ENCODE data around the gene NEK11. TPM values are rescaled to one million over a fixed set of nuclear protein-coding genes. Genes with fewer than 3 reads are reported as not detected.

Gene NEK11
- 5.7 and 5.9 TPM in 2 replicates for total RNA-seq

GRCh38 chr3:131026321-131027151, at the start of gene NEK11, which contains the start of gene ASTE1:
NEK11 (plus strand) TSS chr3:131026877; CDS start chr3:131029709, 2,832 bp downstream.
ASTE1 (minus strand) TSS chr3:131026825; CDS start chr3:131025306, 1,519 bp downstream.

GRCh38 chr3:131381445-131382291, 355.0 kb downstream of the NEK11 start, which contains the start of gene NUDT16:
NUDT16 (plus strand) TSS chr3:131381774; CDS start chr3:131381805, 31 bp downstream.

Small RNA genes lying within 50 kb of the gene (small RNA-seq; reads per million reads assigned to genes)
- not detected for gene RNU6-726P (ENCODE audit: low replicate concordance)

Other genes with a start within 250 kb of the NEK11 start
- 123 and 244 TPM in 2 replicates for gene ATP2C1, start 132.8 kb upstream of the NEK11 start, total RNA-seq
- 4.7 and 6.1 TPM in 2 replicates for gene ASTE1, start 52 bp upstream of the NEK11 start, total RNA-seq